HCT116 (cell line): ENCODE data around the gene ANKRD33. TPM values are rescaled to one million over a fixed set of nuclear protein-coding genes. Genes with fewer than 3 reads are reported as not detected.

ENCODE experiments used
- ATAC-seq: fragments of 200-7000 bp; cut with Tn5 transposase; 2 replicates; pipeline ENCODE4 v1.9.1; 2020; ENCODE audit warnings: mild to moderate bottlenecking, moderate library complexity
- BruUV-seq: library from RNA; stranded (reverse); fragments of 400-500 nt; replicated peaks from 2 replicates; lab custom pipeline; 2021; lab: Mats Ljungman, UMichigan
- CTCF ChIA-PET: fragments of 300-600 bp; sonication (Branson Sonifier 250); formaldehyde crosslinking; loops from one replicate; lab custom pipeline; 2021; ENCODE audit warnings: antibody characterized with exemption; lab: Charles Lee
- POLR2A ChIA-PET: fragments of 300-600, 350-600 bp; sonication (Branson Sonifier 250); formaldehyde crosslinking; loops from one replicate; lab custom pipeline; 2021; ENCODE audit warnings: antibody characterized with exemption; lab: Charles Lee
- RAD21 ChIA-PET, 2 experiments: fragments of 300-600 bp; sonication (Branson Sonifier 250); formaldehyde crosslinking; loops; one replicate each; lab custom pipeline; 2023; ENCODE audit warnings: low total read pairs in 2 of 2; ENCODE audit not compliant: uncharacterized antibody in 2 of 2, unreplicated experiment in 2 of 2, low non-redundant PET in 1 of 2; lab: Charles Lee
- DNase-seq: peaks from one replicate; pipeline ENCODE4 v3.0.0-alpha.2; 2010; ENCODE audit warnings: low read depth, low spot score
- H2AFZ ChIP-seq: fragments of 200-600 bp; shearing (Covaris generic), sonication (generic); 2 replicates; pipeline ENCODE4 v1.6.1; 2017; ENCODE audit warnings: low read depth, mixed run types, mixed read lengths, antibody characterized with exemption, low read length; ENCODE audit not compliant: poor library complexity, severe bottlenecking
- H3K27ac ChIP-seq: 2 replicates; pipeline ENCODE4 v1.5.1; 2012; ENCODE audit warnings: low read depth, low read length
- H3K27me3 ChIP-seq: fragments of 200-600 bp; sonication (generic); 2 replicates; pipeline ENCODE4 v1.6.1; 2016; ENCODE audit warnings: mixed run types, low read length, mixed read lengths; ENCODE audit not compliant: insufficient read depth
- H3K36me3 ChIP-seq, 2 experiments: fragments of 200-500 bp in 1 of 2; fragments of 200-600 bp in 1 of 2; sonication (Bioruptor generic) in 1 of 2; sonication (generic) in 1 of 2; 2 replicates each; pipeline versions ENCODE4 v1.5.1 to v1.6.1; 2014 to 2016; ENCODE audit warnings: low read length in 2 of 2, inconsistent platforms in 1 of 2, mixed read lengths in 1 of 2, mixed run types in 1 of 2; ENCODE audit not compliant: insufficient read depth in 2 of 2, control insufficient read depth in 1 of 2
- H3K4me1 ChIP-seq, 2 experiments: fragments of 200-600 bp in 1 of 2; sonication (generic) in 1 of 2; 2 replicates each; pipeline versions ENCODE4 v1.5.1 to v1.6.1; 2012 to 2017; ENCODE audit warnings: low read length in 2 of 2, inconsistent platforms in 1 of 2, mild to moderate bottlenecking in 1 of 2, mixed read lengths in 1 of 2, mixed run types in 1 of 2, moderate library complexity in 1 of 2; ENCODE audit not compliant: insufficient read depth in 2 of 2, control insufficient read depth in 1 of 2
- H3K4me2 ChIP-seq: fragments of 200-600 bp; sonication (generic); 2 replicates; pipeline ENCODE4 v1.6.1; 2017; ENCODE audit warnings: mixed run types, low read length, mixed read lengths
- H3K4me3 ChIP-seq, 2 experiments: fragments of 200-600 bp in 1 of 2; sonication (generic) in 1 of 2; replicated peaks in 1 of 2; 2 replicates each; pipeline ENCODE4 v1.5.1; 2011 to 2016; ENCODE audit warnings: low read length in 2 of 2, control low read depth in 1 of 2, low read depth in 1 of 2, mild to moderate bottlenecking in 1 of 2, mixed read lengths in 1 of 2, mixed run types in 1 of 2
- H3K79me2 ChIP-seq: fragments of 200-600 bp; sonication (generic); 2 replicates; pipeline ENCODE4 v1.6.1; 2017; ENCODE audit warnings: mild to moderate bottlenecking, mixed run types, low read length, moderate library complexity, mixed read lengths; ENCODE audit not compliant: insufficient read depth
- H3K9ac ChIP-seq: fragments of 200-600 bp; sonication (generic); 2 replicates; pipeline ENCODE4 v1.6.1; 2016; ENCODE audit warnings: low read length, mixed read lengths
- H3K9me2 ChIP-seq: fragments of 200-600 bp; sonication (generic), shearing (Covaris generic); 2 replicates; pipeline ENCODE4 v1.6.1; 2017; ENCODE audit warnings: mixed run types, mild to moderate bottlenecking, moderate library complexity; ENCODE audit not compliant: insufficient read depth
- H3K9me3 ChIP-seq, 2 experiments: fragments of 200-500 bp in 1 of 2; fragments of 200-600 bp in 1 of 2; sonication (Bioruptor generic) in 1 of 2; sonication (generic) in 1 of 2; 2 replicates each; pipeline ENCODE4 v1.6.1; 2014 to 2017; ENCODE audit warnings: low read length in 2 of 2, mixed read lengths in 2 of 2, inconsistent platforms in 1 of 2, low read depth in 1 of 2, mild to moderate bottlenecking in 1 of 2, mixed run types in 1 of 2, moderate library complexity in 1 of 2; ENCODE audit not compliant: control insufficient read depth in 1 of 2, insufficient read depth in 1 of 2
- H4K20me1 ChIP-seq: fragments of 200-600 bp; sonication (generic), shearing (Covaris generic); 2 replicates; pipeline ENCODE4 v1.6.1; 2017; ENCODE audit warnings: mixed run types, mild to moderate bottlenecking, moderate library complexity; ENCODE audit not compliant: insufficient read depth
- CBX3 ChIP-seq: IDR thresholded peaks from 2 replicates; pipeline ENCODE4 v1.6.1; 2012; ENCODE audit warnings: low read depth
- EGR1 ChIP-seq: IDR thresholded peaks from 2 replicates; pipeline ENCODE4 v1.6.1; 2012; ENCODE audit warnings: low read depth
- ELF1 ChIP-seq: IDR thresholded peaks from 2 replicates; pipeline ENCODE4 v1.6.1; 2012; ENCODE audit warnings: low read depth, borderline replicate concordance
- EZH2phosphoT487 ChIP-seq: fragments of 200-600 bp; IDR thresholded peaks from 2 replicates; pipeline ENCODE4 v1.6.1; 2018; ENCODE audit warnings: antibody characterized with exemption, borderline replicate concordance
- MAX ChIP-seq: IDR thresholded peaks from 2 replicates; pipeline ENCODE4 v1.6.1; 2012
- POLR2A ChIP-seq: IDR thresholded peaks from 2 replicates; pipeline ENCODE4 v1.7.0; 2011; ENCODE audit warnings: borderline replicate concordance; ENCODE audit not compliant: insufficient read depth, insufficient read length; ENCODE audit errors: extremely low read depth
- RAD21 ChIP-seq: IDR thresholded peaks from 2 replicates; pipeline ENCODE4 v1.6.1; 2012; ENCODE audit warnings: low read depth, mild to moderate bottlenecking
- YY1 ChIP-seq: IDR thresholded peaks from 2 replicates; pipeline ENCODE4 v1.6.1; 2011; ENCODE audit warnings: low read length, low read depth, moderate library complexity, mild to moderate bottlenecking; ENCODE audit not compliant: insufficient replicate concordance; ENCODE audit errors: extremely low read depth
- ZBTB33 ChIP-seq: IDR thresholded peaks from 2 replicates; pipeline ENCODE4 v1.6.1; 2011; ENCODE audit warnings: mild to moderate bottlenecking, low read length, moderate library complexity; ENCODE audit not compliant: insufficient replicate concordance; ENCODE audit errors: extremely low read depth
- ZFX ChIP-seq: fragments of 450-650 bp; IDR thresholded peaks from 2 replicates; pipeline ENCODE4 v1.6.1; 2017
- intact Hi-C: fragments of 100-400 bp; cut with micrococcal nuclease; formaldehyde crosslinking; loops from 2 replicates; pipeline ENCODE4 v1.10.0; 2022
- total RNA-seq: library from RNA; stranded (reverse); gene quantifications from one replicate; pipeline ENCODE4 v1.2.1, GENCODE V29; 2021; ENCODE audit not compliant: unreplicated experiment
- TF ChIP-seq, protein P1 (sequence below): IDR thresholded peaks from 2 replicates; pipeline ENCODE4 v1.6.1; 2012; ENCODE audit warnings: low read depth

Gene ANKRD33
- total RNA-seq, 1 experiment from 2014 or later: not detected

DNA sequence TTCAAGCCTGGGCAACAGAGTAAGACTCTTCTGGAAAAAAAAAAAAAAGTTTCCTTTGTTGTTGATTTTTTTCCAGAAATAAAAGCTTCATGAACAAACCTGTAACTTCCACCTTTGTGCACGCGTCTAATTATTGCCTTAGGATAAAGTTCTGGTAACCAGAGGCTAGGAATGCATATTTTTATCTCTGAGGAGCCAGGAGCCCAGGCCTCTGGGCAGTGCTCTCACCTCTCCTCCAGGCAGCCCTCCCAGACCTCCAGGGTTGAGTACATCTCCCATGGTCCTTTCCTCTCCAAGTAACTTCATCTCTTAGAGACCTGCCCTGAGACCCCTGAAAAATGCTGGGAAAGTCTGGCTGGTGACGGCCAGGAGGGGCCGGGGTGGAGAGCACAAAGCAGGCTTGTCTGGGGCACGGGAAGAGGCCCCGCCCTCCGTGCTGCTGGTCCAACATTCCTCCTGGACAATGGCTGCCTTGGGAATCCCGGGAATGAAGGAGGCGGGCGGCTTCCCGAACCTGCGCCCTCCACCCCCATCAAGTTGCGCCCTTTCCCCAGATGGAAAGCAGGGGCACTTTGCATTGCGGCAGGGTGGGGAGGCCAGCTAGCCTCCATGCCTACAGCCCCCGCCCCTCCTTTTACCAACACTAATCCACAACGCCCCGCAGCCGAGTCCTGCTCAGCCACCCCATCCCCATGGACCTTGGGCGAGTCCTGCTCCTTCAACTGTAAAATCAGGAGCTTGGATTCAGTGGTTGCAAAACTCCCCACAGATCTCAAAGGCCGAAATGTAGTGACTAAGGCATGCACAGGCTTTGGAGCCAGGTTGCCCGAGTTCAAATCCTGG lies 32.1 kb upstream of the ANKRD33 start:
- no peaks in the 10 kb centered on the region for H3K79me2 ChIP-seq
- TF ChIP-seq ZFX (no peak), ZBTB33 (no peak), CBX3 (no peak), YY1 (no peak), RAD21 (no peak), ELF1 (no peak), EZH2phosphoT487 (no peak), EGR1 (no peak), MAX (no peak), POLR2A (no peak)
- TF ChIP-seq, protein P1, sequence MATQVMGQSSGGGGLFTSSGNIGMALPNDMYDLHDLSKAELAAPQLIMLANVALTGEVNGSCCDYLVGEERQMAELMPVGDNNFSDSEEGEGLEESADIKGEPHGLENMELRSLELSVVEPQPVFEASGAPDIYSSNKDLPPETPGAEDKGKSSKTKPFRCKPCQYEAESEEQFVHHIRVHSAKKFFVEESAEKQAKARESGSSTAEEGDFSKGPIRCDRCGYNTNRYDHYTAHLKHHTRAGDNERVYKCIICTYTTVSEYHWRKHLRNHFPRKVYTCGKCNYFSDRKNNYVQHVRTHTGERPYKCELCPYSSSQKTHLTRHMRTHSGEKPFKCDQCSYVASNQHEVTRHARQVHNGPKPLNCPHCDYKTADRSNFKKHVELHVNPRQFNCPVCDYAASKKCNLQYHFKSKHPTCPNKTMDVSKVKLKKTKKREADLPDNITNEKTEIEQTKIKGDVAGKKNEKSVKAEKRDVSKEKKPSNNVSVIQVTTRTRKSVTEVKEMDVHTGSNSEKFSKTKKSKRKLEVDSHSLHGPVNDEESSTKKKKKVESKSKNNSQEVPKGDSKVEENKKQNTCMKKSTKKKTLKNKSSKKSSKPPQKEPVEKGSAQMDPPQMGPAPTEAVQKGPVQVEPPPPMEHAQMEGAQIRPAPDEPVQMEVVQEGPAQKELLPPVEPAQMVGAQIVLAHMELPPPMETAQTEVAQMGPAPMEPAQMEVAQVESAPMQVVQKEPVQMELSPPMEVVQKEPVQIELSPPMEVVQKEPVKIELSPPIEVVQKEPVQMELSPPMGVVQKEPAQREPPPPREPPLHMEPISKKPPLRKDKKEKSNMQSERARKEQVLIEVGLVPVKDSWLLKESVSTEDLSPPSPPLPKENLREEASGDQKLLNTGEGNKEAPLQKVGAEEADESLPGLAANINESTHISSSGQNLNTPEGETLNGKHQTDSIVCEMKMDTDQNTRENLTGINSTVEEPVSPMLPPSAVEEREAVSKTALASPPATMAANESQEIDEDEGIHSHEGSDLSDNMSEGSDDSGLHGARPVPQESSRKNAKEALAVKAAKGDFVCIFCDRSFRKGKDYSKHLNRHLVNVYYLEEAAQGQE: no peak
- no peak; the same call in 1 of the 2 replicates for ATAC-seq
- H3K9me2 ChIP-seq: no peaks in the 10 kb centered on the region
- H3K36me3 ChIP-seq: no peaks in the 10 kb centered on the region
- ChIA-PET CTCF (no interaction called here), POLR2A (no interaction called here), RAD21 (no interaction called here)
- H3K27ac ChIP-seq: no peak overlapping the region
- no peak overlapping the region for H3K9ac ChIP-seq
- H3K4me2 ChIP-seq: no peak overlapping the region
- no peak overlapping the region for H2AFZ ChIP-seq
- no TSS peak for BruUV-seq
- H3K4me3 ChIP-seq: no peak overlapping the region
- no peaks in the 10 kb centered on the region for H3K9me3 ChIP-seq
- no peak for DNase-seq
- no peaks in the 10 kb centered on the region for H3K27me3 ChIP-seq
- intact Hi-C loops: no loop called here
- 0 out of 4 replicates have a peak, but pooled peaks cover 0 to 3% of the 10 kb centered on the region in 2 experiments for H3K4me1 ChIP-seq
- H4K20me1 ChIP-seq: no peaks in the 10 kb centered on the region
